HG02852 (cell line): Measurements from ENCODE around the gene TOGARAM2.
"Not testable (repeated sequence)": the region's sequence is repeated elsewhere in the genome, so short reads cannot be mapped to it uniquely, and the experiment has no call there.

Experiments
- ATAC-seq: cut with Tn5 transposase; IDR thresholded peaks from one replicate; pipeline ENCODE4 v1.9.1; 2021; ENCODE audit warnings: mild to moderate bottlenecking, moderate library complexity; ENCODE audit not compliant: unreplicated experiment

Gene TOGARAM2

DNA sequence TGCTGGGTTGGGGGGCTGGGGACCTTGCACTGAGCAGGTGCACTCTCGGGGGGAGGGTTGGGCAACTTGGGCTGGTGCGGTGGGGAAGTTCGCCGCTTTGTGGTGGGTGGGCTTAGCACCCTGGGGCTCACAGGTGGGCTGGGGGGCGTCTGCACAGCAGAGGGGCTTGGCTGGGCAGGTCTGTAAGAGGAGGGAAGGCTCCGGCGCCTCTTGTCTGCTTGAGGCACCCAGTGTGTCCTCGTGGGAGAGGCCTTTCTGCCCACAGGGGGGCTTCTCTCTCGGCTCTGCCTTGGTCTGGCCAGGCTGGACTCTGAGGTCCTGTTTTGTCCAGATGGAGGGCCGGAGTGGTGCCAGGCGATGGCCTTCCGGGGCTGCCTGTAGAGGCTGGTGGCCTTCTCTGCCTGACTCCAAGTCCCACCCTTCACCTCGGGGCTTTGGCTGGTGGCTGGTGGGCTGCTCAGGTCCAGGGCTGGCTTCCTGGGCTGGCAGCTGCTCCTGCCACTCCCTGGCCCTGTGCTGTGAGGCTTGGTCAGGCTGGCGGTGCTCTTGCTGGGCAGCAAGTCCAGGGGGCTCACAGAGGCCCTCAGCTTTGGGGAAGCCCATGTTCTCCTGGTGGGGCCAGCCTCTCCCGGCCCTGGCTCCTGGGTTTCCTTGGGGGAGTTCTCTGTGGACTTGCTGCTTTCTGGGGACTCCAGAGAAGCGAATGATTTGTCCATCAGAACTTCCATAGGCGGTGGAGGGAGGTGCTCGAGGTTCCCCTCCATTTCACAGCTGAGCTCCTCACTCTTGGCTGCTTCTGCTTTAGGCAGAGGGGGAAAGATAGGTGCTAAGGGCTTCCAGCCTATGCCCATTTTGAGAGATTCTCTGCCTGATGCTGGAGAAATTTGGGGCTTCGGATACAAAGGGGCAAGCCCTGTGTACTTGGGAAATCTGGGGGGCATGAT lies 90.2 kb downstream of the TOGARAM2 start:
- ATAC-seq, result no peak

- no peak for ATAC-seq
Observed at GRCh38 chr2:29072251-29072650, 91.2 kb downstream of the TOGARAM2 start.

DNA sequence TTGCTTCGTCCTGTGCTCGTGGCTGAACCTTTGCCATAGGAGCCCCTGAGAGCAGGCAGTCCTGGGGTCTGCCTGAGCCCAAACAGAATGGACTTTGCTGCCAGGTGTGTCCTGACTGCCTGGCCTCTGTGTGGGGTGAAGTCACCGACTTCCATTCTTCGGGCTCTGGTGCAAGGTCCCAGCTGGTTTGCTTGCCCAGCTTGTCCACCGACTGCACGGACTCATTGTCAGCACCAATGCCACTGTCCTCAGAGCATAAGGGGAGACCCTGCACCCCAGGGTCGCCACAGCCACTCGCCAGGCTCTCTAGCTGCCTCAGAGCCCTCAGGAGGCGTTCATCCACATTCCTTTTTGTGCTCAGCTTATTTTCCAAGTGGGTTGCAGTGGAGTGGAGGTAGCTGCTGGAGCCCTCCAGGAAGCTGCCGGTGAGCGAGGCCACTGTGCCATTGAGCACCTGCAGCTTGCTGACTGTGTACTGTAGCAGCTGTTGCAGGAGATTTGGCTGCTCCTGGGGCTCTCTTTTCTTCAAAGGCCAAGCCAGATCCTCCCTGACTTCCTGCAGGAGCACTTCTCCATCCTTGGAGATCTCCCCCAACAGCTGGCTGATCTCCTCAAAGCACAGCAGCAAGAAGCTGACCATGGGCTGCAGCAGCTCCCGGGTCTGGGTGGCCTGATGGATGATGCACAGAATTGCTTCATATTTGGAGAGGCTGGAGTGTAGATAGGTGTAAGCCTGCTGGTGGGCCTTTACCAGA lies 92.0 kb downstream of the TOGARAM2 start:
- ATAC-seq, result no peak

DNA sequence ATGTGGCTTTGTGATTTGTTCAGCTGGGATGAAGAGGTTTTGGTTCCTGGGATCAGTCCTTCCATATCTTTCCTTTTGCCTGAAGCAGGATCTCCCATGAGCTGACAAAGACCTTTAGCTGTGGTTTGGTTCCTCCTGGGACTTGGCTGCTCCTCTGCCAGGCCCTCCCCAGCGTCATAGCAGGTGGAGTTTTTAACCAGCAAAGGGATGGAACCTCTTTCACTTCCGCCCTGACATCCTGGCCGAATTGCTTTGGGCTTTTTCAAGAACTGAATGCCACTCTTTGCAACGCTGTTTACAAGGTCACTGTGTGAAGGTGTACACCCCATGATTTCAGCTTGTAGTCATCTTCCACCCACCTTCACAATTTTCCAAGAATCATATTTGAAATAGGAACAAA lies 92.8 kb downstream of the TOGARAM2 start:
- ATAC-seq, result no peak

- no peak for ATAC-seq
Observed at GRCh38 chr2:29074411-29074810, 93.3 kb downstream of the TOGARAM2 start, which contains the start of gene PCARE. Gene PCARE (minus strand): TSS chr2:29074523. CDS start chr2:29074261, 262 bp downstream.

GRCh38 chr2:29075894-29076705 lies 95.0 kb downstream of the TOGARAM2 start:
- no peak for ATAC-seq

GRCh38 chr2:29079887-29080286 lies 98.8 kb downstream of the TOGARAM2 start:
- ATAC-seq, result no peak

- ATAC-seq, result no peak
Observed at GRCh38 chr2:29080886-29081743, 100.0 kb downstream of the TOGARAM2 start.

GRCh38 chr2:29082804-29083495 lies 101.9 kb downstream of the TOGARAM2 start:
- no peak for ATAC-seq

DNA sequence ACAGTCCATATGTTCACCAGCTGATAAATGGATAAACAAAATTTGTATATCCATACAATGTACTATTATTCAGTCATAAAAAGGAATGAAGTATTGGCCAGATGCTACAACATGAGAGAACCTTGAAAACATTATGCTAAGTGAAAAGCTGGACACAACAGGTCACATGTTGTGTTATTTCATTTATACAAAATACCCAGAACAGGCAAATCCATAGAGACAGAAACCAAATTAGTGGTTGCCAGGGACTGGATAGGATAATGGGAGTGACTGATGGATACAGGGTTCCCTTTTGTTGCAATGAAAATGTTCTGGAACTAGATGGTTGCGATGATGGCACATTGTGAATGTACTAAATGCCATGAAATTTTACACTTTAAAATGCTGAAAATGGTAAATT lies 103.5 kb downstream of the TOGARAM2 start:
- ATAC-seq, result no peak

DNA sequence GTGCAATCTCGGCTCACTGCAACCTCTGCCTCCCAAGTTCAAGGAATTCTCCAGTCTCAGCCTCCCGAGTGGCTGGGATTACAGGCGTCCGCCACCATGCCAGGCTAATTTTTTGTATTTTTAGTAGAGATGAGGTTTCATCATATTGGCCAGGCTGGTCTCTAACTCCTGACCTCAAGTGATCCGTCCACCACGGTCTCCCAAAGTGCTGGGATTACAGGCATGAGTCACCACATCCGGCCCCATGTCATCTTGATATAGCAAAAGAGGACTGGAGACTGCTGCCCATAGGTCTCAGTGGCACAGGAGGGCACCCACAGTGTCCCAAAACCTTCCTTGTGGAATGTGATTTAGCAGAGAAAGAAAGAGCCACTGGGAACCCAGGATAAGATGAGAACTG lies 109.2 kb downstream of the TOGARAM2 start:
- not testable (repeated sequence) for ATAC-seq

DNA sequence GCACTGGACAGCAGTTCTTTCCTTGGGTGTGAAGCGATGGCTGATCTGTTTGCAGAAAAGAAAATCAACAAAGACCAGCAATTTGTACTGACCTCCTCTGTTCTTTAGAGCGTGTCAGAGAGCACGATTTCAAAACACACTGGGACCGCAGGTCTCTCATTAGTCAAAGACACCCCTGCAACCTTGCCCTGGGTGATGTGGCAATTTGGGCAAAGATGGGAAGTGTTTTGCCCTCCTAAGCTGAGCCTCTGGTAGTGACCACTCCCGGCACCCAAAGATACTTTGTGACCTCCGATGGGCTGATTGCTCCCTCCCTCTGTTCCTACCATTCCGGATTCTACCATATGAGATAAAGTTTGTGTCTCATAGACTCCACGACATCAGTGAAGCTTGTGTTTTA lies 115.9 kb downstream of the TOGARAM2 start:
- no peak for ATAC-seq

GRCh38 chr2:29097569-29097968 lies 116.5 kb downstream of the TOGARAM2 start:
- no peak for ATAC-seq

DNA sequence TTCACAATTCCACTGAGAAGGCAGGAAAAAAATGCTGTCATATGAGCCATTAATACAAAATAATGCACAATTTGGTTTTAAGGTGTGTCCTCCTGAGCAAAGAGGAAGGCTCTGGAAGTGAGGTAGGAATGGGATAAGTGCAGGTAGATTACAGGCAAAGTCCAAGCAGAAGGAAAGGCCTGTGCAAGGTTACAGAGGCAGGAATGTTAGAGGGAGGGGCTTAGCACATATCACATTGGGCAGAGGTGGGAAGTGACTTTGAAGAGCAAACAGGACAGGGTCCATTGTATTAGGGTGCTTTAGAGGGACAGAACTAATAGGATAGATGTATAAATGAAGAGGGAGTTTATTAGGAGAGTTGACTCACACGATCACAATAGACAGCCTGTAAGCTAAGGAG lies 119.5 kb downstream of the TOGARAM2 start:
- no peak for ATAC-seq
